NCI-H1105 treated with DMSO at 0.1 percent for 48 hours (cell line): Measurements from ENCODE around the gene KIF26B.
"Not testable (repeated sequence)": the region's sequence is repeated elsewhere in the genome, so short reads cannot be mapped to it uniquely, and the experiment has no call there.

Experiments
- DNase-seq: peaks from one replicate; lab custom pipeline; 2025; lab: John Stamatoyannopoulos, UW

KIF26B gene

DNA sequence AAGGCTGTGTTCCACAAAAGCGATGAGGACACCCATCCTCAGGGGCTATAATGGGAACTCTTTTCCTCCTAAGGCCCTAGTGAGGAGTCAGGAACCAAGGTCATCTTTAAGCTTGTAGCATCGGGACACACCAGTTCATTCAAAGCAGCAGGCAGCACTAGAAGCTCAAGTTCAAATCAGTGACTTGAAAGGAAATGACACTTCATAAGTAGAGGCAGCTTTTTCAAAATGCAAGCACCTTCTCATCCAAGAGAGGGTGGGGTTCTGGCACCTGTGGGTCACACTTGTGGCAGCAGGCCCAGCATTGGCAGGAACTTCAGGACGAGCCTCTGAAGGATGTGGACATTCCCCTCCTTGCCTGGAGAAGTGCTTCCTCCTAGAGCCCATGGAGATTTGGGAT is 496.3 kb downstream of the KIF26B start:
- no peak for DNase-seq

DNA sequence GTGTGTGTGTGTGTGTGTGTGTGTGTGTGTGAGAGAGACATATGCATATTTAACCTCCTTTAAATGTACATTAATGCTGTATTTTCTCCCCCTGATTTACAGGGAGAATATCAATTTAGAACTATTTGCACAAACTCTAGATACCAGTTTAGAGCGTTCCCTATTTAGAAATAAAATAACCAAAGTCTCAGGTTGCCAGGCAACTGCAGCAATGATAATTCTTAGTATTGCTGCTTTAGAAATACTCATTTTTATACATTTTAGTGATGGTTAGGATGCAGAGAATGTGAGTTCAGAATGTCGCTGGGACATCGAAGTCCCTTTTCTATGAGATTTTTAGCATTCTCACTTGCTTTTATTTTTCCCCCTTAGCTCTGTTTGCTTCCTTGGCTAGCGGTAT is 497.3 kb downstream of the KIF26B start:
- DNase-seq, result no peak

DNA sequence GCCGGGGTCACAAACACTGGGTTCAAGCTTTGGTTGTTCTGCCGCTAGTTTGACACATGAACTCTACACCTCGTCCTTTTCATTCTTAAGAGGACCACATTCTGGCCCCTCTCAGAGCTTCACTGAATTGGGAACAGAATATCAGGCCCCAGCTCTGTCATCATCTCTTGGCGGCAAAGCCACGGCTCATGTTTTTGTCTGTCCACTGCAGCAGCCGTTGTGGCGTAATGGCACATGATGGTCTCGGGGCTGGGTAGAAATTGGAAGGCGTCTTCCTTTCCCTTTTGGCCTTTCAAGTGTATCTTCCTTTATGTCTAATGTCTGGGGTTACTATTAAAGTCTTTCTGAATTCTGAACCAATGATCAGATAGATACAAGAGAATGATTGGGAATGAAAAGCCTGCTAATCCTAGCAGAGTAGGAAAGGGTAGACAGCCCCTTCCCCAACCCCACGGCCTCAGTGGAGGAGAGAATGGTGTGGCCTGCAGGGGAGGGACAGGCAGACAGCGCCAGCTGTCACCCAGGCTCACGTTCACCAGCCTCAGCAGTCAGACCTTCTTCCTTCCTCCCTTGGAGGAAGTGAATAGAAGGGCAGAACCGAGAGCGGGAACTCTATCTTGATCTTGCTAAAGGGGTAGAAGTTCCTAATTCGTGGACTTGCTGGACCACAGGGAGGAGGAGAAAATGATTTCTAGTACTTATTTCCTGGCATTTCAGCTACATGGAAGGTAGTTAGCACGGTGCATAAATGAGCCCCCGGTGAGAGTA is 498.1 kb downstream of the KIF26B start:
- DNase-seq, result no peak

DNA sequence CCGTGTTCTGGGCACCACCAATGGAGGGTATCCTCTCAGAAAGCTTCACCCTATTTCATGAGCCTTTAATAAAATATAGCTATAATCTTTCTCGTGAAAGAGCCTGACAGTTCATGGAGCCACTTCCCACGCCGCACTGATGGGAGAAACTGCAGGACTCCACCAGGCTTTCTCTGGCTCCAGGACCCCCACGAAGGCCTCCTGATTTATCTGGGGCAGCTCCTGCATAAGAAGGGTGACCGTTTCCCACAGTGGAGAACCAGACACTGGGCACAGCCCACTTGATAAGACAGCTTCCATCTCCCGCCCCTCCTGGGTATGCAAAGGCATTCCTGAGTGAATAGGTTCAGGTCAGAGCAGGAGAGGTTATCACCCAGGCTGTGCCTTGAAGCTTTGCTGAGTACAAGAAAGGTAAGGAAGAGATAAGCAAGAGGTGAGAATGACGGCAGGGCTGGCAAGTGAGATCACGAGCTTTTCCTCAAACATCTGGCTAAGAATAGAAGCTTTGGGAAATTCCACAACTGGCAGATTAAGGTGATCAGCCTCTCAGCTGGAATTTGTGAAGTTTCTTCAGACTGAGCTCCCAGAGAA is 499.8 kb downstream of the KIF26B start:
- DNase-seq, result no peak

DNA sequence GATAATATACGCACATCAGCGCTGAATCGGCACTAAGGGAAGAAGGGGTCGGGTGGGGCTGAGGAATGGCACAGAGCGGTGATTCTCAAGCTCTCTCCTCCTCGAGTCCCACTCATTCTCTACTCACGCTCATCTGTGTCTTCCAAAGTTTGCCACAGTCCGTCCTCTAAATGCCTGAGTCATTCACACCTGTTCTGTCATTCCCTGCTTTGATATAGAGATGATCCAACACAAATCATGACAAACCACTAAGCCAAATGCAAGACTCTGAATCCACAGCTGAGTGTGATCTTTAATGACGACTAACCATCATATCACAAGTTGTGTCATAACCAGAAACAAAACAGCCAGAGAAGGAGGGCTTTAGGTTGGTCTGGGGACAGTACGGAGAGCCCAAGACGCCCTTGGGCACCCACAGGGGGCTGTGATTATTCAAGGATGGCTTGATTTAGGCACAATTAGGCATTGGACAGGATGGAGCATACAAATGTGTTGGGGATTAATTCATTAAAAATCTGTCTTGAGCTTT is 501.5 kb downstream of the KIF26B start:
- no peak for DNase-seq

DNA sequence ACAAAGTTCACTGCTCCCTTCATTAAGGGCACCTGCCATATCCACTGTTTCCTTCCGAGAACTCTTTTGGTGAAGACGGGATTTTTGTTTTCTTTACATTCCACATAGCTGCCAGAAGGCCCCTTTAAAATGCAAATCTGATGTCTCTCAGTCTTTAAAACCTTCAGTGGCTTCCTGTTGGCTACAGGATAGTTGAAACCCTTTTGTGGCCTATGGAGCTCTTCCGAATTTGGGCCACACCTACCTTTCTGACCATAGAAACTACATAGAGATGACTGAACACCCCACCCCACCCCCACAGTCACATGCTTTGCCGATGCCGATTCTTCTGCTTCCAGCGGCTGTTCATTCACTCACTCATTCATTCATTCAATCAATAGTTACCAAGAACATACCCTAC is 502.6 kb downstream of the KIF26B start:
- DNase-seq, result no peak

DNA sequence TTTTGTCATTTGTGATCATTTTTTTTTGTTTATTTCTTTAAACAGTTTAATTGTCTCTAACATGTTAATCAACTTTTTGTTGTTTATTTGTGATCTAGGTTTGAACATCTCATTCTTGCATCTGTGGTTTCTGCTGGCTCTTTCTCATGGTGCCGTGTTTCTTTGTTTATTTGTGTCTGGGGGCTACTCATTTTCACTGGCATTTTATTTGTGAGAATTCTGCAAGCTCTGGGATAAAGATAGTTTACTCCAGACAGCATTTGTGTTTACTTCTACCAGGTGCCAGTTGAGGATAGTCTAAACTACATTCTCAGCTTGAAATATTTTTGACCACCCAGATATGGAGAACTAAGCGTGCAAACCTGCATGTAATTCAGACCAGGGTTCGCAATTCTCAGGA is 508.6 kb downstream of the KIF26B start:
- DNase-seq, result no peak

DNA sequence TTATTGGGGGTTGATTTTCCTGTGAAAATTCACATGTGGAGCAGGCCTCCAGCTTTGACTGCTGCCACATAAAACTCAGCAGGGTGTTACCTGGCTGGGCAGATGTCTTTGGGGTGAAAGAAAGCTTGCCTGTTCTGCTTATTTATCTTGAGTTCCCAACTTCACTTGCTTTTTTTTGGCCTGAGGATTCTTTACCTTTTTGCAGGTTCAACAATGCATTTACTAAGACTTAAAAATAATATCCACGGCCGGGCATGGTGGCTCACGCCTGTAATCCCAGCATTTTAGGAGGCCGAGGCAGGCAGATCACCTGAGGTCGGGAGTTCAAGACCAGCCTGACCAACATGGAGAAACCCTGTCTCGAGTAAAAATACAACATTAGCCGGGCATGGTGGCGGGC is 509.1 kb downstream of the KIF26B start:
- no peak for DNase-seq

DNA sequence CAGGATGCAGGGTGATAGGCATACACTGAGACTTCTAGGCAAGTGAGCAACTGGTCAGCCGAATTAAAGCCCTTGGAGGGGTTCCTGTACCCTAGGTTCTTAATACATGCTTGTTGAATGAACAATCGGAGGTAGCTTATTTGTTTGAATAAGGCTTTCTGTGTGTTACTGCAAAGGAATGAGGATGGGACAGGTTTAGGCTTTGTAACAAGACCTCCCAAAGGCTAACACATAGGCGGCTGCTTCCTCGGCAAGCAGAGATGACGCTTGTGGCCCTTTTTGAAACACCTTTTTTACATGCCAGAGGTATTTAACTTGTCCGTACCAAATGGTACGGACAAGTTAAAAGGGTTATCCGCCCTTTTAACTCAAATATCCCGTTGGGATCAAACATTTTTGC is 511.6 kb downstream of the KIF26B start:
- no peak for DNase-seq

DNA sequence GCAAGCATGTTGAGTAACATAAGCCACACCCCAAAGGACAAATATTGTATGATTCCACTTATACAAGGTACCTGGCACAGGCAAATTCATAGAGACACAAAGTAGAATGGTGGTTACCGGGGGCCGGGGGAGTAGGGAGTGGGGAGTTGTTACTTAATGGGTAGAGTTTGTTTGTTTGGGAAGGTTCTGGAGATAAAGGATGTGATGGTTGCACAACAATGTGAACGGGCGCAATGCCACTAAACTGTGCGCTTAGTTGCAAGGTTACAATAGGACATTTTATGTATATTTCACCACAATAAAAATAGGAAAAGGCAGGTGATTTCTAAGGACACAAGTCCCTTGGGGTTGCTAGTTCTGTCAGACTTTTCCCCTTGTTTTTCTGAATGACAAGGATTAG is 516.6 kb downstream of the KIF26B start:
- no peak for DNase-seq

DNA sequence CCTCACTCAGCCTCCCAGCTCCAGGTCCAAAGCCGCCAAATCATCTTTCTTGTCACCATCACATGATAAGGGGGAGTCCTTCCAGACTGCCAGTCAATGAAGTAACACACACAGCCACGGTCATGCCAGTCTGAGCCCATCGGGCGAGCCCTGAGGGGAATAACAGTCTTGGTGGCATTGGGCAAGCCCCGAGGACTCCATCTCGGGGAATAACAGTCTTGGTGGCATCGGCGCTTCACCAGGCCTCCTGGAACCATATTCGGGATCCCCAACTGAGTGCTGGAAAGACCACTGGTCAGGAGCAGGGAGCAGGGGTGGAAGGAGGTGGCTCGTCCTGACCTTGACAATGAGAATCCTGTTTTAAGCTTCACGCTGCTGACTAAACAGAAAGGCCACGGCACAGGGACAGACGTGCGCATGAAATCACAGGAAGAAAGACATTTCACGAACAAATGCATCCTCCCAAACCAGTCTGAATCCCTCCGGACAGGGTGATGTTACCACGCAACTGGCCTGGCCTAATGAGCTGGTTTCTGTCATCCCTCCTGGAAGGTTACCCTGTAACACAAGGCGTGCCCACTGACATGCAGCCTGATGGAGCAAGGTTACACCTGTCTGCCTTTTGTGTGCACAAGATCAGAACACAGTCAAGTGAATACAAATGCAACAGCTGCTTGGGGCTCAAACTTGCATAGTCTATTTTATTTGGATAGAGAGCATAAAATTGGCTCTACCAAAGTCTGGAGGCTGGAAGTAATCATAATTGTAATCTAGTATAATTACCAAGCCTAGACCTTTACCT is 517.4 kb downstream of the KIF26B start:
- DNase-seq, result no peak

DNA sequence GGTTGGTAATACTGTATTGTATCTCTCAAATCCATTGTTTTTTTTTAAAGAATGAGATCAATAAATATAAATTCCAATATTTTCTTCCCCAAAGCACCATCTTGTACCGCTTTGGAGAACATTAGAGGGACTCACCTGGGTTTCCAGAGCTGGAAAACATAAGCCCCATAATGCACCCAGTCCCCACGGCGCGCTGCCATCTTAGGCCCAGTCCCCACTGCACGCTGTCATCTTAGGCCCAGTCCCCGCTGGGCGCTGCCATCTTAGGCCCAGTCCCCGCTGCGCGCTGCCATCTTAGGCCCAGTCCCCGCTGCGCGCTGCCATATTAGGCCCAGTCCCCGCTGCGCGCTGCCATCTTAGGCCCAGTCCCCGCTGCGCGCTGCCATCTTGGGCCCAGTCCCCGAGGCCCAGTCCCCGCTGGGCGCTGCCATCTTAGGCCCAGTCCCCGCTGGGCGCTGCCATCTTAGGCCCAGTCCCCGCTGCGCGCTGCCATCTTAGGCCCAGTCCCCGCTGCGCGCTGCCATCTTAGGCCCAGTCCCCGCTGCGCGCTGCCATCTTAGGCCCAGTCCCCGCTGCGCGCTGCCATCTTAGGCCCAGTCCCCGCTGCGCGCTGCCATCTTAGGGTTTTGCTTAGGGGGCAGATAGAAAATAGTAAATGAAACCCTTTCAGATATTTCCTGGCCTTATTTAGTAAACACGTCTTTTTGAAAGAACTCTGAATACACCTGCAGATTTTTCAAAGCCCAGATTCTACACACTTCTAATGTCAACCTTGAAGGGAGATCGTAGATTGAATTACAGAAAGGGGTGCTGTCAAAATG is 518.3 kb downstream of the KIF26B start:
- DNase-seq, result not testable (repeated sequence)

DNA sequence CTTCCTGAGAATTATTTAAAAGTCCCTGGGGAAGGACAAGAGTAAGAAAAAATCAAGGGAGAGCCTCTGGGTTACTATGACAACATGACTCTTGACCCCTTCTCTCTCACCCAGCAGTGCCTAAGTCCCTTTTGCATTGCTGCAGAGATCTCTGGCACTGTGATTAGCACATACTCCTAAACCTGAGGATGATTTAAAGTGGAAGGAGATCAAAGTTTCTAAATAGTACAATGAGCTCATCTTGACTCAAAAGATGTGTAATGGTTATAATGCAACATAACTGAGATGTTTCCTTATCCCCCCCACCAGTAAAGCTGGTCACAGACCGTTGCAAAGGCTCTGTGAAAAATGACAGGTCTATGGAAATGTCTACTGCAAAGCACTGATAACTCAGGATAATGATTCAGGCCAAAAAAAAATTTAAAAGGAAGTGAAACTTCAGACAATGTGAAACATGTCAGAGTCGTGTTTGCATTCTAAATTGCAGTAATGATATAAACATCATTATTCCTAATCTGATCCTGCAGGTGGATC is 519.2 kb downstream of the KIF26B start:
- no peak for DNase-seq

DNA sequence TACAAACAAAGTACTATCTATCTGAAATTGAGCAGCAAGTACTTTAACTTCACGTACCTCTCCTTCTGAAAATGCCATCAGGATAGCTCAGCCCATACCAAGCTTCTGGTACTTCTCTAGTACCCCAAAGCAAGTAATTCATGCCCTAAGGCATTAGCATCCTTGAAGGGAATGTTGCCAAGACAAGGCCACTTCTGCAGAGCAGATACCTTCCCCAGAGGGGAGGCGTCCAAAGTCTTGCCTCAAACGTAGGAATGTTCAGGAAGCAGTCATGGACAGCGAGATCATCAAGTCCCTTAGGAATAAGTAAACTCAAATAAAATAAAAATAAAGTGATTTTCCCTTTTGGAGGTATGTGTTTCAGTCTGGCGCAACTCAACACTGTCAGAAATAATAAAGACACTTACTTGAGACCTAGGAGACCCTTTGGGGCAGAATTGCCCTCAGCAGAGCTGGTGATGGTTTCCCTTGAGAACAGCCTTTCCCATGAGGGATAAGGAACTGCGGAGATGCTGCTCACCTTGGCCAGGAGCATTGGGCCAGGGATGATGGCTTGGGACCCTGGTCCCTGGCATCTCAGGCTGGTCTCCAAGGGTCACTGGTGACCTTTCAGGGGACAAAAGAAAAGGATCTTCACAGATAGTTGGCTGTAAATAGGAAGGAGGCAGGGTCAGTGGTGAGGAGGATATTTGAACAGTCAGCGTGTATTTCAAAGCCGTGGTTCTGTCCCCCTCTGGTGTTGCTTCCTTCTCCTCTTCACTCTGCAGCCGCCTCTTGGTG is 522.9 kb downstream of the KIF26B start:
- DNase-seq, result no peak

DNA sequence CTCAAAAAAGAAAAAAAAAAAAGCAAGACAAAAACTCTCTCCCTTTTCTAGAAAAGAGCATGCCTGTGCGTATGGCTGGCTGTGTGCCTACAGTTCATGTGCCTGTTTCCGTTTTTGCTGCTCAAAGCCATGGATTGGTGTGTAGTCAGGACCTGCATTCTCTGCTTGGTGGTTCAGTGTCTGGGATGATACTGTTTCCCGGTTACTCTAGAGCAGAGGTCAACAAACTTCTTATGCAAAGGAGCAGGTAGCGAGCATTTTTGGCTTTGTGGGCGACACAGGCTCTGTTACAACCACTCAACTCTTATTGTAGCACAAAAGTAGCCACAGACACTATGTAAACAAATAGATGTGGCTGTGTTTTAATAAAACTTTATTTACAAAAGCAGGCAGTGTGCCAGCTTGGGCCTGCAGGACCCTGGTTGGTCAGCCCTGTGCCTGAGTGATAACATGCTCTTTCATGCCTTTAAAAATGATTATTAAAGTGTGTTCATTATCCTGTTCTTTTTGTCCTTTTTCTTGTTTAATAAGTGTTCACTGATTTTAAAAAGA is 524.2 kb downstream of the KIF26B start:
- no peak for DNase-seq

DNA sequence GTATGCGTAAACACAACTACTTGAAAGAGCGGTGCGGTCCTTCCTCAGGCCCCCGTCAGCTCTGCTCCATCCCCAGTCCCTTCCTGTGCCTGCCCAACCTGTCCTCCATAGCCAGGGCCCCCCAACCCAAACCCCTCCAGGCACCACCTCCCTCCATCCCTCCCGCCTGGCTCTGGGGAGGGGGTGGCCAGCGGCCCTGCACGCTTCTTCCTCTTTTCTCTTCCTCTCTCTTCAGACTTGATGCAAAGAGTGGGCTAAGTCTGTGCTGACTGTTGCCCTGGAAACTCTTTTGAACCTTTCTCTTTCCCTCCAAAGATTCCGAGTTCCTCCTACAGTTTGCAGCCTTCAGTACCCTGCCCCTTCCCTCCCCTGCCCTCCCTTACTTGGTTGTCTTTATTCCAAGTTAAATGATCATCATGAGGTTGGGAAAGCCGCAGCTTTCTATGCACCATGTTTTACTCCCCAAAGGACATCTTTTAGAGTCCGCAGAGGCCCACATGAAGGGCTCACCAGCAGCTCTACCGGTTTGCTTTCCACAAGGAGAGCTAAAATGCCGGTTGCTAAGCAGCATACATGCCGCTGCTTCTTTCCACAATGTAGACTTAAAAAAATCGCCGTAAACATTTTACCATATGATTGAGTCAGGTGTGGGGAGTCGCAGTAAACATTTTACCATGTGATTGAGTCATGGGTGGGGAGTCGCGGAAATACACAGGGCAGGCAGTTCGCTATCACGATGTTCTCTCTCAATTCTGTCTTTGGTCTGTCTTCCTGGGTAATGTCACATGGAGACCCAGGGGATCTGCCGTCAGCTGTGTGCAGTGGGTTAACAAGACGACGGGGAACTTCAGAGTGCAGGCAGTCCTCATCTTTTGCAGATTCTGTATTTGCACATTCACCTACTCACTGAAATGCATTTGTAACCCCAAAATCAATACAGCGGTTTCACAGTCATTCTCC is 525.3 kb downstream of the KIF26B start:
- DNase-seq, result no peak

DNA sequence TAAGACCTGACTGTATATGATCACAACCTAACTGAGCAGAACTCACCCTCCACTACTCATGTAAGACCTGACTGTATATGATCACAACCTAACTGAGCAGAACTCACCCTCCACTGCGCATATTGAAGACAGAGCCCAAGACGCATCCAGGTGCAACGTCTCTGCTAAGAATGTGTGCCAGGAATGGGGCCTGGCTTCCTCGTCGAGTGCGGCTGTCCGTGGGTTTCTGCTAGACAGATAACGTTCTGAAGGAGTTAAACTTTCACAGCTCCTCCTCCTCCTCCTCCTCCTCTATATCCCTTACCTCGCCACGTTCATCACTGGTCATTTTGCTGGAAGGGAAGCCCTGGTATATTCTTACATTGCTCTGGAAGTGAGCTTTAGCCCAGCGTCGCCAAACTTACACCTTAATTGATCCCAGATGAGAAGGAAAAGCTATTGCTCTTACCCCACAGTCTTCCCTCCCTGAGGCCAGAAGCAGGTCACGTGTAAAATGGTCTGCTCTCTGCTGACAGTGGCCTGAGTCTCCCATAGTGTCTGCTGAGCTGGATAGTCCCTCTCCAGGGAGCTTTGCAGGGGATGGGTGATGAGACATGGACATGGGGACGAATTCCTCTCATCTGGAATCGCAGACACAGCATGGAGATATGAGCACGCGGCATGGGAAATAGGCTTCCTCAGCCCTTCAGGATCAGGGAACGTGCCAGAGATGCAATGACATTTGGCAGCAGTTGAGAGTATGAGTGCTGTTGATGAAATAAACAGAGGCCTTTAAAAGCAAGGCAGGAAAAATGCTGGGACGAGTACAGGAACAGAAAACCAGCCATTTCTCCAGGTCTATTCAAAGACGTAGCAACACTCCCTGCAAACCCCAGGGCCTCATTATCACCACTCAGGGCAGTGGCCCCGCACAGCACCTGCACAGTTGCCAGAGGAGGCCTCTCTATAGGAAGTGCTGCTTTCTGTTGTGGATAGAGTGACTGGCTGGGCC is 528.1 kb downstream of the KIF26B start:
- DNase-seq, result no peak

DNA sequence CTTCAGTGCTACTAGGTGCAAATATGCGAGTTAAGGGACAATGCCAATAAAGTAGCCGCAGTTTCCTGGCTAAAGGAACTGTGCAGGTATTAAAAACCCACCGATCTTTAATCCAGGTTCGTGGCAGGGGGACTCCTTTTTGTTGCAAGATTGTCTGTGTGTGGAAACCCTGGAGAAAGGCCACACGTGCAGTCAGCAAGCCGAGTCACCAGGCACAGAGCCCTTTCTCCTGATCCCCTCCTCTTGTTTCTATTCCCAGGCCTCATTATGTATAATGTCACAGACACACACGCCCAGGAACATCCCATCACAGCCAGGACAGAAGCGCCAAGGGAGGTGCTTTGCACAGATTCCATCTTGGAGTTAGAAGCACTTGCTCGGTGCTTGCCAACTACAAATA is 528.9 kb downstream of the KIF26B start:
- DNase-seq, result no peak
